Naive thymus-derived CD8-positive, alpha-beta T cell (primary cell): ENCODE data around the gene AFTPH. TPM values are rescaled to one million over a fixed set of nuclear protein-coding genes. Genes with fewer than 3 reads are reported as not detected.

Source experiments
- ATAC-seq, 2 donors: fragments of 150-1000 bp; cut with Tn5 transposase in 1 of 2; sonication (Bioruptor Pico), chemical (Tn5 transposase) in 1 of 2; 1 replicate in 1 of 2; 2 replicates in 1 of 2; pipeline ENCODE4 v1.10.0; 2021; ENCODE audit warnings: mild to moderate bottlenecking in 2 of 2, moderate library complexity in 2 of 2
- POLR2A ChIA-PET: fragments of 350-600 bp; sonication (Branson Sonifier 250); formaldehyde crosslinking; loops from one replicate; lab custom pipeline; 2021; ENCODE audit warnings: antibody characterized with exemption; lab: Charles Lee
- DNase-seq, 10 donors: peaks; one replicate each; pipeline versions ENCODE4 v3.0.0 to v3.0.0-alpha.2; 2020 to 2022
- H3K27ac Mint-ChIP-seq, 10 donors: one replicate each; pipeline ENCODE4 v1.8.0; 2020 to 2022; ENCODE audit warnings: mild to moderate bottlenecking in 10 of 10, mixed read lengths in 10 of 10, moderate library complexity in 4 of 10, inconsistent platforms in 1 of 10
- H3K27me3 Mint-ChIP-seq, 5 donors: one replicate each; pipeline ENCODE4 v1.8.0; 2021 to 2022; ENCODE audit warnings: mixed read lengths in 5 of 5
- H3K36me3 Mint-ChIP-seq, 3 donors: one replicate each; pipeline ENCODE4 v1.8.0; 2020 to 2022; ENCODE audit warnings: mixed read lengths in 3 of 3, mild to moderate bottlenecking in 2 of 3, inconsistent platforms in 1 of 3
- H3K4me1 Mint-ChIP-seq, 4 donors: one replicate each; pipeline ENCODE4 v1.8.0; 2021 to 2022; ENCODE audit warnings: mixed read lengths in 4 of 4
- H3K4me3 Mint-ChIP-seq, 10 donors: one replicate each; pipeline ENCODE4 v1.8.0; 2020 to 2022; ENCODE audit warnings: mild to moderate bottlenecking in 10 of 10, mixed read lengths in 10 of 10, moderate library complexity in 6 of 10, inconsistent platforms in 1 of 10
- H3K9me3 Mint-ChIP-seq, 9 donors: one replicate each; pipeline ENCODE4 v1.8.0; 2020 to 2022; ENCODE audit warnings: mixed read lengths in 9 of 9, mild to moderate bottlenecking in 3 of 9, inconsistent platforms in 1 of 9, moderate library complexity in 1 of 9
- polyA plus RNA-seq, 3 donors: library from polyadenylated mRNA; unstranded; fragments of 300-500 nt; fragmentation: Illumina TruSeq; gene quantifications; one replicate each; pipeline ENCODE4 v1.2.3, GENCODE V29; 2021
- total RNA-seq, 8 experiments: library from RNA in 2 of 8; stranded (reverse) in 2 of 8; gene quantifications; one replicate each; pipeline ENCODE4 v1.2.3 and lab custom pipeline; 2021 to 2026

The AFTPH gene
- total and polyA plus RNA-seq, 5 experiments from 2014 or later = 20.9 to 51.6 (median 23.6) TPM

DNA sequence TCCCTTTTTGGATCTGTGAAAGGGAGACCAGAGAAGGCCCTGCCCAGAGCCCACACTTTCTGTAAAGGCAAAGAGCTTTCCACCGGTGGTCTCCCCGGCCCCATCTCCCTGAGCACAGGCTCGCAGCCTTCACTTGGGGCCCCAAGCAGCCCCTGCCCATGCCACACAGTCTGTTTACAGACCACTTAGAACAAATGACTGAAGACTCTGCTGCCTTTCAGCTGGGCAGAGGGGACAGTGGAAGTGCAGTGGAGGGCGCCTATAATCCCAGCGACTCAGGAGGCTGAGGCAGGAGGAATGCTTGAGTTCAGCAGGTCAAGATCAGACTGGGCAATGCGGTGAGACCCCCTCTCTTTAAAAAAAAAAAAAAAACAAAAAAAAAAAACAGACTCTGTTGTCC lies 100.7 kb downstream of the AFTPH start:
- Mint-ChIP-seq H3K27me3 (no peaks in the 10 kb centered on the region), H3K4me3 (no peak overlapping the region), H3K36me3 (no peaks in the 10 kb centered on the region), H3K9me3 (no peaks in the 10 kb centered on the region), H3K27ac (peak overlapping the region in 2 of 10 donors; percentile 4 to 79), H3K4me1 (peaks cover 2 to 10% (median 8%) of the 10 kb centered on the region in 4 donors)
- ATAC-seq (no peak), DNase-seq (no peak)
- POLR2A ChIA-PET = no interaction called here

GRCh38 chr2:64625299-64626145 lies 101.4 kb downstream of the AFTPH start:
- ATAC-seq = peak in 1 of 2 donors; percentile 30
- POLR2A ChIA-PET = interaction anchor here (0.6 kb wide), 2 partner anchors 537 to 657 kb away, joined by 3 to 4 read pairs; no protein-coding TSS in a partner anchor
- no peaks in the 10 kb centered on the region for H3K9me3 Mint-ChIP-seq
- peaks cover 0 to 2% (median 0%) of the 10 kb centered on the region in 3 donors for H3K36me3 Mint-ChIP-seq
- DNase-seq = no peak
- no peak overlapping the region for H3K4me3 Mint-ChIP-seq
- peaks cover 2 to 13% (median 9%) of the 10 kb centered on the region in 4 donors for H3K4me1 Mint-ChIP-seq
- no peaks in the 10 kb centered on the region for H3K27me3 Mint-ChIP-seq
- H3K27ac Mint-ChIP-seq = peak overlapping the region in 4 of 10 donors; percentile 29 to 79 (median 32)

- H3K4me3 Mint-ChIP-seq = no peak overlapping the region
- peaks cover 5 to 20% (median 12%) of the 10 kb centered on the region in 4 donors for H3K4me1 Mint-ChIP-seq
- H3K36me3 Mint-ChIP-seq = peaks cover 0 to 9% (median 1%) of the 10 kb centered on the region in 3 donors
- no peaks in the 10 kb centered on the region for H3K27me3 Mint-ChIP-seq
- ATAC-seq (no peak), DNase-seq (no peak)
- POLR2A ChIA-PET = interaction anchor here (0.7 to 0.8 kb wide), 2 partner anchors 14 to 17 kb away, joined by 3 read pairs; no protein-coding TSS in a partner anchor
- no peaks in the 10 kb centered on the region for H3K9me3 Mint-ChIP-seq
- peak overlapping the region in 4 of 10 donors; percentile 29 to 79 (median 32) for H3K27ac Mint-ChIP-seq
Measured at GRCh38 chr2:64626146-64626809, 102.2 kb downstream of the AFTPH start.

- Mint-ChIP-seq H3K4me1 (peaks cover 5 to 20% (median 12%) of the 10 kb centered on the region in 4 donors), H3K9me3 (no peaks in the 10 kb centered on the region), H3K27ac (peak overlapping the region in 3 of 10 donors; percentile 9 to 72 (median 12)), H3K4me3 (no peak overlapping the region), H3K27me3 (no peaks in the 10 kb centered on the region), H3K36me3 (peaks cover 0 to 9% (median 1%) of the 10 kb centered on the region in 3 donors)
- no peak for DNase-seq
- POLR2A ChIA-PET = interaction anchor here (0.7 to 1.0 kb wide), 3 partner anchors 13 to 31 kb away, joined by 3 read pairs; no protein-coding TSS in a partner anchor
- ATAC-seq = no peak
Measured at GRCh38 chr2:64626963-64627760, 103.0 kb downstream of the AFTPH start.

DNA sequence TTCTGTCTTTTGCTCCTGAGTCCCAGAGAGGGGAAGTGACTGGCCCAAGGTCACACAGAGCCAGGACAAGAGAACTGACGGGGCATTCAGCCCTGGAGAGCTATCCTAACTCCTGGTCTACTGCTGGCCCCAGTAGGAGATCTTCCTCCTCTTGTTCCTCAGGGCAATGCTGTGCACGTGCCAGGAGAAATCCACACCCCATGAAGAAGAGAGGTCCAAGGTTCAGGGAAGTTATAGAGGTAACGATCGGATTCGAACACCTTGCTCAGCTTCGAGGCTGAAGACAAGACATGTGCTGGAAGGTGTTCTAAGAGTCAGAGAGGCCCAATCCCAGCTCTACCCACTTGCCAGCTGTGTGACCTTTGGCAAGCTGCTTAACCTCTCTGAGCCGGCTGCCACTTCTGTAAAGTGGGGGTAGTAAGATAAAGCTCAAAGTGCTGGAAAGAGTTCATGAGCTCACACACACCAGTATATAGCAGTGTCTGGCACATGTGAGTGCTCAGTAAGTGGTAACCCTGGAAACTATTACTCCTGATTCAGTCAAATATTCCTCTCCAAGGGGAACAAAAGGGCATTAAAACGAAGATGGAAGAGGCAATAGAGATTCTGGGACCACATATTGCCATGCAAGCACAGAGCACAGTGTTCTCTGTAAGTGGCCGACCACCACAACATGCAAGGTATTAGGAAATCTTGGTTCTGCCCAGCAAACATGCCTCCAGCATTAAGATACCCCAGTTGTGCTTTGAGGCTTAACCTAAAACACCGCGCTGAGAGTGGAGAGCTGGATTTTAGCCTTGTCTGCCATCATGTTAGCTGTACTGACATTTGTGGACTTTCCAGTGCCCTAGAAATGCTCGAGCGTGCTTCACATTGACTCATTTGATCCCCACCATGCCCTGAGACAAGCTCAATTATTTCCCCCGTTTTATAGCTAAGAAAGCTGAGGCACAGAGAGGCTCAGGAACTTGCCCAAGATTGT lies 104.0 kb downstream of the AFTPH start:
- ATAC-seq (no peak), DNase-seq (no peak)
- Mint-ChIP-seq H3K36me3 (peaks cover 0 to 19% (median 8%) of the 10 kb centered on the region in 3 donors), H3K27ac (peak overlapping the region in 2 of 10 donors; percentile 6 to 65), H3K27me3 (no peaks in the 10 kb centered on the region), H3K9me3 (no peaks in the 10 kb centered on the region), H3K4me1 (peaks cover 7 to 20% (median 13%) of the 10 kb centered on the region in 4 donors), H3K4me3 (no peak overlapping the region)
- POLR2A ChIA-PET = interaction anchor here (1.0 to 1.9 kb wide), 3 partner anchors 12 to 30 kb away, joined by 3 to 5 read pairs (median 3); no protein-coding TSS in a partner anchor

GRCh38 chr2:64629329-64629781 lies 105.2 kb downstream of the AFTPH start:
- Mint-ChIP-seq H3K36me3 (peaks cover 0 to 29% (median 9%) of the 10 kb centered on the region in 3 donors), H3K27me3 (no peaks in the 10 kb centered on the region), H3K27ac (peak overlapping the region in 5 of 10 donors; percentile 24 to 74 (median 35)), H3K4me1 (peaks cover 13 to 26% (median 16%) of the 10 kb centered on the region in 4 donors), H3K4me3 (no peak overlapping the region), H3K9me3 (no peaks in the 10 kb centered on the region)
- ATAC-seq (no peak), DNase-seq (no peak)
- POLR2A ChIA-PET = interaction anchor here (0.6 to 1.9 kb wide), 2 partner anchors 13 to 38 kb away, joined by 3 to 5 read pairs; no protein-coding TSS in a partner anchor

GRCh38 chr2:64629875-64630274 lies 105.7 kb downstream of the AFTPH start:
- Mint-ChIP-seq H3K27ac (peak overlapping the region in 2 of 10 donors; percentile 39 to 50), H3K4me1 (peaks cover 14 to 26% (median 17%) of the 10 kb centered on the region in 4 donors), H3K36me3 (peaks cover 0 to 34% (median 9%) of the 10 kb centered on the region in 3 donors), H3K27me3 (no peaks in the 10 kb centered on the region), H3K9me3 (no peaks in the 10 kb centered on the region), H3K4me3 (no peak overlapping the region)
- DNase-seq (no peak), ATAC-seq (no peak)
- POLR2A ChIA-PET = interaction anchor here (1.9 kb wide), 1 partner anchor 13 kb away, joined by 5 read pairs; no protein-coding TSS in a partner anchor

DNA sequence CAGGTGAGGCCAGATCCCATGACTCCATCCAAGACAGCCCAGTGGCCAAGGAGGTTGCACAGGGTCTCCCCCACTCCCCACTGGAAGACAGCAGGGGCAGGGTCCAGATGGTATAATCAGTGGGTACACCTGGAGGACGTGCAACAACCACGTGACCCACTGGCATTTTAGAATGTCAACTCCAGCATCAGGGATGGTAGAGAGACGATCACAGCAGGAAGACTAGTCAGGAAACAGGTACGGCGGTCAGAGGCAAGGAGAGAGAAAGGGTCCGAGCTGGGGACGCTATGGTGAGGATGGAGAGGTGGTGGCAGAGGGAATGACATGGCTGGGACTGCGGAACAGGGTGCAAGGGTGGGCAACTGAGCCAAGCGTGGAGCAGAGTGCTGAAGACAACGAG lies 106.6 kb downstream of the AFTPH start:
- POLR2A ChIA-PET = interaction anchor here (1.5 kb wide), 1 partner anchor 13 kb away, joined by 3 read pairs; no protein-coding TSS in a partner anchor
- peak overlapping the region in 3 of 10 donors; percentile 49 to 88 (median 56) for H3K27ac Mint-ChIP-seq
- H3K9me3 Mint-ChIP-seq = no peaks in the 10 kb centered on the region
- no peak for ATAC-seq
- DNase-seq = no peak
- no peaks in the 10 kb centered on the region for H3K27me3 Mint-ChIP-seq
- H3K4me1 Mint-ChIP-seq = peaks cover 17 to 30% (median 21%) of the 10 kb centered on the region in 4 donors
- H3K36me3 Mint-ChIP-seq = peaks cover 3 to 42% (median 12%) of the 10 kb centered on the region in 3 donors
- peak overlapping the region in 1 of 10 donors; percentile 9 for H3K4me3 Mint-ChIP-seq

DNA sequence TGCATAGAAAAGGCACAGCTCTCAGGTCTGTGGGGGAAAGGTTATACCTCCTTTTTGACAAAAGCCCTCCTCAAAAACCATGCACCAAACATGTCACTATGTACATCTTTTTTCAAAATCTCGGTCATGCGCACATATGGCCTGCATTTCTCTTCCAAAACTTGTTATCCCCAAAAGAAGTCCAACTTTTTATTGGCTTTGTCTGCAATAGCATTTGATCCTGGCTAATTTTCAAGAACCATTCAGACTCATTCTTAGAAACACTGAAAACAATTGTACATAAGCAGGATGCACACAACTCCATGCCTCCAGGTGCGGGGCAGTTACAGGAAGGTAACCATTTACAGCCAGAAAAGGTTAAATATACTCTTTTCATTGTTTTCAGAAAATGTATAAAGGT lies 107.6 kb downstream of the AFTPH start:
- POLR2A ChIA-PET = interaction anchor here (0.9 to 1.5 kb wide), 2 partner anchors 14 to 23 kb away, joined by 3 to 9 read pairs; no protein-coding TSS in a partner anchor
- Mint-ChIP-seq H3K9me3 (no peaks in the 10 kb centered on the region), H3K4me1 (peaks cover 24 to 40% (median 27%) of the 10 kb centered on the region in 4 donors), H3K27me3 (no peaks in the 10 kb centered on the region), H3K4me3 (no peak overlapping the region), H3K27ac (peak overlapping the region in 3 of 10 donors; percentile 13 to 24 (median 19)), H3K36me3 (peaks cover 7 to 51% (median 18%) of the 10 kb centered on the region in 3 donors)
- DNase-seq (no peak), ATAC-seq (no peak)

DNA sequence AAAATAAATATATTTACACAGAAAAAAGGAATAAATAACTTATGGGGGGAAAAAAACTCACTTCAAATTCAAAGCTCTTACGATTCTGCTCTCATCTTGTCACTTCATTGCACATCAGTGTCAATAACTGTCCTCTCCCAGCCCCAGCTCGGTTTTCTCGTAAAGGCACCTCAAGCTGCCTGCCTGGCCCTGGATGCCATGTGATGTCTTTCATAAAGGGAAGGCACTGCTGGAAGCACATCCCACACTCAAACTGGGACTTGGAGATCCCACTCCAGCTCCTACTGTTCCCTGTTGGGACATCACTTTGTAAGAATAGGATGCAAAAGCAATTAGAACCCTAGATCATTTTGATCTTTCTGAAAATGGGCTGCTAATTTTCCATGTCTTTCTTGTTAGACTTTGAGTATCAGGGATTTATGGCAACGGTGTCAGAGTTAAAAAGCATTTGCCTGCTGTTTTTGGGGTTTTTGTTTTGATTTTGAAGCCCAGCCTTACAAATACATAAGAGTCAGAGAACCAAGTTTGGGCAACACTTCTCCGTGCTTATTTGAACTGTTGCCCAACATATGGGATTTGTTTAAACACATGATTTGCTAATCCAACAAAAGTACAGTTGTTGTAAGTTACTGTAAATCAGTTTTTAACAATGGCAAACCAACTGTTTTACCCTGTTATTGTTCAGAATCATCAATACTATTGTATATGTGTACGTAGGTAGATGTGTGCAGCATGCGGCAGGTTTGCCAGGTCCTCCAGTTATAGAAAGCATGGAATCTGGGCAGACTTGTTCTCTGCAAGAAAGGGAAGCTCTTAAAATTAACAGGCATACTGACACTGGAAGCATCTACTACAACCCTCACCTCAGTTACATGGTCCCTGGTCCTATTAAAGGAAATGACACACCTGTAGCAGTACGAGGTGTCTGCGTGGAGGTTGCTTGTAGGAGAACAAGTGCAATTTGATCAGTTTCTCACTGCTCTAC lies 109.0 kb downstream of the AFTPH start:
- Mint-ChIP-seq H3K4me3 (no peak overlapping the region), H3K36me3 (peaks cover 7 to 51% (median 18%) of the 10 kb centered on the region in 3 donors), H3K9me3 (no peaks in the 10 kb centered on the region), H3K27me3 (no peaks in the 10 kb centered on the region), H3K27ac (peak overlapping the region in 2 of 10 donors; percentile 55 to 60), H3K4me1 (peaks cover 34 to 54% (median 40%) of the 10 kb centered on the region in 4 donors)
- DNase-seq = no peak
- POLR2A ChIA-PET = interaction anchor here (0.6 to 2.8 kb wide), 5 partner anchors 9 to 223 kb away, joined by 4 to 13 read pairs (median 6); no protein-coding TSS in a partner anchor
- no peak for ATAC-seq
